HG03103 (cell line): ENCODE data around the gene FLT3LG.
A peak's percentile ranks its signal among the peaks of the same experiment; 100 is the strongest.

Experiments
- ATAC-seq: cut with Tn5 transposase; IDR thresholded peaks from one replicate; pipeline ENCODE4 v1.9.1; 2021; ENCODE audit warnings: low read depth; ENCODE audit not compliant: unreplicated experiment

The FLT3LG gene, protein sequence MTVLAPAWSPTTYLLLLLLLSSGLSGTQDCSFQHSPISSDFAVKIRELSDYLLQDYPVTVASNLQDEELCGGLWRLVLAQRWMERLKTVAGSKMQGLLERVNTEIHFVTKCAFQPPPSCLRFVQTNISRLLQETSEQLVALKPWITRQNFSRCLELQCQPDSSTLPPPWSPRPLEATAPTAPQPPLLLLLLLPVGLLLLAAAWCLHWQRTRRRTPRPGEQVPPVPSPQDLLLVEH

DNA sequence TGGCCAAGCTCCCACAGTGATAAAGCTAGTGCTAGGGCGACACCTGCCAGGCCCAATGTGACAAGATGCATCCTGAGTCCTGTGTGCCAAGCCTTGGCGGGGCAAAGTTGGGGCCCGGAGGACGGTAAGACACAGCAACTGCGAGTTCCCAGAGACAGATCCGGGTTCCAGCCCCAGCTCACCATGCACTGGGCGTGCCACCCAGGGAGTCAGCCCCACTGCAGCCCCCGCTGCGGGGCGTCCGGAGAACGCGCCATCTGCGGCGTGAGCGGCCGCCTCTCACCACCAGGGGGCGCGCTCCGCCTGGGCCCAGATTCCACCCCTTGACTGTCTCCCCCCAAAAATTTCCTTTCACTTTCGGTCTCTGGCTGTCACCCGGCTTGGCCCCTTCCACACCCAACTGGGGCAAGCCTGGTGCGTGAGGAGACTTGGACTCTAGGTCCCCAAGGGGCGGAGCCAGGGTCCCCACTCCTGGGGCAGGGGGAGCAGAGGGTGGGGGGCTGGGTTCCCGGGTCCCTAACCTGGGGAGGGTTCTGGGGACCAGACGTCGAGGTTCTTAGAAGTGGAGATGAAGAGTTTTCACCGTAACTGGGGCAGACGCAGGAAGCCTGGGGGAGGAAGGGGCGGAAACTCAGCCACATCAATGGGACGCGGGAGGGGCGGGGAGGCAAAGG lies at the start of gene FLT3LG:
Gene FLT3LG (plus strand): TSS at position 348 of the 674 bp plus-strand sequence. CDS start 425 bp downstream, outside the sequence.
- ATAC-seq: peak; percentile 49

DNA sequence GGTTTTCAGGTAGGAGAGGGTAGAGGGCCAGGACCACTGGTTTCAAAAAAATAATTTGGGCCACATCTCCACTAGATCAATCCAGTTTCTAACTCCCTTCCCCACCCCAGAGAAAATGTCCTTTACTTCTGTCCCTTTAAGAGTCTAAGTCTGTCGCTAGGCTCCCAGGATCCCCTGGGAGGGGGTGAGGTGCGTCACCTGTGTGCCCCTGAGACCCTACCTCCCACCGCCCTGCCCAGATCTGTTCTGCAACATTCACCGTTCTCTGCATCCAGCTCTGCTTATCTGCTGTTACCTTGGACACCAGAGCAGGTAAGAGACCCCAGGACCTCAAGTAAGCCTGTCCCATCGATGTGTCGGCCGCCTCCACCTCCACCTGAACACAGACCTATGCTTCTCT lies 48.8 kb upstream of the FLT3LG start, which contains the start of gene GFY:
Gene GFY (plus strand): TSS at position 211 of the 400 bp plus-strand sequence. CDS start 1,043 bp downstream, outside the sequence.
- no peak for ATAC-seq

DNA sequence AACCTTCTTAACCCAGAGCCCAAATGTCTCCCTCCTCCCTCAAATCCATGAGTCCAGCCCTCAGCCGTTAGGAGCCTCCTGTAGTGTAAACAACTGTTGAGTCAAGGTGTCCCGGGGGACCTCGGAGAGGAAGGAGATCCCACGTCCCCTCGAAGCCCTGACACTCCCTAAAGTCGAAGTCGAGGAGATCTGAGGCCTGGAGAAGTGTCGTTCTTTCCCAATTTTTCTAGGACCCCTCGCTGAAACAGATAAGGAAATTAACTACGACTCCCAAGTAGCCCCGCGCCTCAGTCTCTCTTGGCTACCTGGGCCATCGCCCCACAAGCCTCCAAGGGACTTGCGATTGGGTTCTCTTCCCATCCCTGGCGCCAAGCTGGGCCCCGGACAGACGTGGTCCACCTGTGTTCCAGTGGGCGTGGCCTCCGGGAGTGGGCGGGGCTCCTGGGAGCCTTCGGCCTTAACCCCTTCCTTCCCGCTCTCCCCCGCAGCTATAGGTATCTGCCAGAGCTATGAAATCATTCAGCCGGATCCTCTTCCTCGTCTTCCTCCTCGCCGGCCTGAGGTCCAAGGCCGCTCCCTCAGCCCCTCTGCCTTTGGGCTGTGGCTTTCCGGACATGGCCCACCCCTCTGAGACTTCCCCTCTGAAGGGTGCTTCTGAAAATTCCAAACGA lies 48.0 kb upstream of the FLT3LG start:
- no peak for ATAC-seq

DNA sequence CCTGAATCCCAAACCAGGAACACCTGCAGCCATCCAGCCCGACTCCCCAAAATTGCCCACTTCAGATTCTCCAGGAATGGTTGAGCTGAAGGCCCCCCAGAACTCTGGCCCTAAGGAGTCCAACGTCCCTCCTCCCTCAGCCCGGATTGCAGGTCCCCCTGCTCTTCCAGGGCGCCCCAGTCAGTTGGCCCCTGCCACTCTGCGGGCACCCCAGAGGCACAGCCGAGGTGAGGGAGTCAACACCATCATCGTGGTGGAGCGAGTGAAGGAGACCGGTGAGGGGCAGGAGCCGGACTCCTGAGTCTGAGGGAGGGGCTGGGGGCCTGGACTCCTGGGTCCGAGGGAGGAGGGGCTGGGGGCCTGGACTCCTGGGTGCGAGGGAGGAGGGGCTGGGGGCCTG lies 46.7 kb upstream of the FLT3LG start:
- ATAC-seq: no peak

DNA sequence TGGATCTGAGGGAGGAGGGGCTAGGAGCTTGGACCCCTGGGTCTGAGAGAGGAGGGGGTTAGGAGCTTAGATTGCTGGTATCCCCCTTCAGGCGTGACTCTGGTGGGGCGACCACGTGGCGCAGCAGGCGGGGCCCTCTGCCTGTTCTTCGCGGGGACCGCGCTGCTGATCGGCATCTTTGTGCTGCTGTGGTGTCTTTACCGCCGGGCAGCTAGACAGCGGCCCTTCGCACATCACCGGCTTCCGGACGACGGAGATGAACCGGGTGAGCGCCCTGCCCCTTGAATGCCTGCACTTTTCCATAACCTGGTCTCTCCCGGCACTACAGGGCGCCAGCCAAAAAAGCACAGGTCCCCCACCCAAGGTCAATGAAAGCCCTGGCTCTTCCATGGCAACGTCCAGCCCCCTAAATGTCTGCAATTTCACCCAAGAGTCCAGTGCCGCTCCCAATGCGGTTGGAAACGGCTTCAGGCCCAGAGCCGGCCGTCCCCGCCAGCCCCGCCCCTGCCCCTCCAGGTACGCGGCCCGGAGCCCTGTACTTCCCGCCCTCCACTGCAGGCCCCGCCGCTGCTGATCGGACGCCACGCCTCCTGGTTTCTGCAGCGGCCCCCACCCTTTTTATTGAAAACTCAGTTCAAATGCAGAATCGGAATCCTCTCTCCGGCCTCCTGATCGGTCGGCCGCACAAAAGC lies 46.0 kb upstream of the FLT3LG start:
- no peak for ATAC-seq

DNA sequence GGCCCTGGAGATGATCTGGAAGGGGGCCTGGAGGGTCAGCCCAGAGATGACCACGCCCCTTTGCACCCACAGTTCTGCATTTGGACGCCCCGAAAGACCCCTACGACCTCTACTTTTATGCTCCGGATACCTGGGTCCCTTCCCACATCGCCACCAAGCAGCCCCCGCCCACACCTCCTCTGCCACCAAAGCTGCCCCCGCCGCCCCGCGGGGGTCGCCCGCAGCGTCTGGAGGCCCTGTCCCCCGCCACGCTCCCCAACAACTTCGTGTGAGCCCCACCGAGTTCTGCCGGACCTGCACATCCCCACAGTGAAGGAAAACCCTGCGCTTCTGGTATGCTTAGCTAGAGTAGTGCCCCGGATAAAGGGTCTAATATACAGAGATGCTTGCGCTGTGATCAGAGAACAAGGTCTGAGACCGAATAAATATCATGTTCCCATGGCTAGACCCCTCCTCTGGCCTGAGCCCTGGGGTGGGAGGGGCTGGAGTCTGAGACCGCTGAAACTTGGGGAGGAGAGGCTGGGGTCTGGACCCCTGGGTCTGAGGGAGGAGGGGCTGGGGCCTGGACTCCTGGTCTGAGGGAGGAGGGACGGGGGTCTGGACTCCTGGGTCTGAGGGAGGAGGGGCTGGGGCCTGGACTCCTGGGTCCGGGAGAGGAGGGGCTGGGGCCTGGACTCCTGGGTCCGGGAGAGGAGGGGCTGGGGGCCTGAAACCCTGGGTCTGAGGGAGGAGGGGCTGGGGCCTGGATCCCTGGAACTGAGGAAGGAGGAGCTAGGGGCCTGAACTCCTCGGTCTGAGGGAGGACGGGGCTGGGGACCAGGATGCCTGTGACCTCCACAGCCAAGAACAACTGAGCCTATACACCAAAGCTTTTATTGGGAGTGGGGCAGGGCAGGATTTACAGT lies 45.2 kb upstream of the FLT3LG start:
- ATAC-seq: no peak

DNA sequence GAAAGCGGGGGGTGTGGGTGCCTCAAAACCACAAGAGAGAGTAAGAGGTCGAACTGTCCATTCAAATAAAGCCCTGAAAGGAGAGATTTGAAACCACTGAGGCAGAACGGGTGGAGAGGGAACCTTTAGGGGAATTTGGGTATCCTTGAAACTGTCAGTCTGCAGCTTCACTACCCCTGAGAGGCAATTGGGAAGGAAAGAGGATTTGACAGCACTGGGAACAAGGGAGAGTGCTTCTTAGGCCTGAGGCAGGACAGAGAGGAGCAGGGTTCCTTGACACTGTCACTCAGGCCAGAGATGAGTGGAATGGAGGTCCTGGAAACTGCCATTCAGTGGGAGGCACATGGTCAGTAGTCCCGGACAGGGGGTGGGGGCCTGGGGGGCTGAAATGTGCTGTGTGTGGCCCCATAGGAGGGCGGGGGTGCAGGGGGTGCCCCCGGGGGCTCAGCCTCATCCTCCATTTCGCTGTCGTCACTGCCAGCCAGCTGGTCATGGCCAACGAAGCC lies 43.8 kb upstream of the FLT3LG start:
- no peak for ATAC-seq

DNA sequence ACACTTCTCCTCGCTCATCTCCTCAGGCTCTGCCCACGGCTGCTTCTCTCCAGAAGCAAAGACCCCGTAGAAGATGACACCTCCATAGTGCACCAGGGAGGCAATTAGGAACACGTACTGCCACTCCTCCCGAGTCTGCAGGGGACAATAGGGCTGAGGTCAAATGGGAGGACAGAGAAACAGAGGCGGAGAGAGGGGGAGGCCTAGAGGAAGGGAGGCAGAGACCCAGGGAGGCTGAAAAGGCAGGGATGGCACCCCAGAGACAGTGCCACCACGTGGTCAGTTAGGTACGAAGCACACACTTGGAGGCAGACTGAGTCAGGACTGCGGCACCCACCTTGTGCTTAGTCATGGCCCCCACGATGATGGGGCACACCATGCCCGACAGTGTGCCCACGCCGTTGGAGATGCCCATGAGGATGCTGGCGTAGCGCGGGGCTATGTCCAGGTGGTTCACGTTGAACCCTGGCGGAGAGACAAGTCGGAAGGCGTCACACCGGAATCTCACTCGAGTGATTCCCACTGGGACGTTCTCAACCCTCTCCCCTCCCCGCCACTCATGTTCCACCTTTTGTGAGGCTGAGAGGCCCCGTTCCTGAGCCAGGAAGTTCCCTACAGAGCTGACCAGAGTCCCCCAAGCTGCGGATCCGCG lies 43.2 kb upstream of the FLT3LG start:
- no peak for ATAC-seq

DNA sequence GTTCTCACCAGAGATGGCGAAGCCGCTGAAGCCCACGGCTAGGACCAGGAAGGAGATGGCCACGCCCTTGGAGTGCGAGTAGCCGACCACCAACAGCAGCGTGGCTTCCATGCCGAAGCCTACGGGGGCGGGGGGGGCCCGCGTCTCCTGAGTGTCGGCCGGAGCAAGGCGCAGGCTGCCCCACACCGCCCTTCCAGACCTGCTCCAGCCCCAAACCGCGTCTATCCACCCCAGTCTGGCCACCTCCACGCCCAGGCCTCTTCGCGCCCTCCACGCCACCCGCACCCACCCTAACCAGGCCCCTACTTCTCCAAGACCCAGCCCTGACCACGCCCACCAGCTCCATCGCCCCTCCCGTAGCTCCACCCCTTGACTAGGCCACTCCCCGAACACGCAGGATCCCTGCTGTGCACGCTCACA lies 42.7 kb upstream of the FLT3LG start:
- ATAC-seq: no peak

DNA sequence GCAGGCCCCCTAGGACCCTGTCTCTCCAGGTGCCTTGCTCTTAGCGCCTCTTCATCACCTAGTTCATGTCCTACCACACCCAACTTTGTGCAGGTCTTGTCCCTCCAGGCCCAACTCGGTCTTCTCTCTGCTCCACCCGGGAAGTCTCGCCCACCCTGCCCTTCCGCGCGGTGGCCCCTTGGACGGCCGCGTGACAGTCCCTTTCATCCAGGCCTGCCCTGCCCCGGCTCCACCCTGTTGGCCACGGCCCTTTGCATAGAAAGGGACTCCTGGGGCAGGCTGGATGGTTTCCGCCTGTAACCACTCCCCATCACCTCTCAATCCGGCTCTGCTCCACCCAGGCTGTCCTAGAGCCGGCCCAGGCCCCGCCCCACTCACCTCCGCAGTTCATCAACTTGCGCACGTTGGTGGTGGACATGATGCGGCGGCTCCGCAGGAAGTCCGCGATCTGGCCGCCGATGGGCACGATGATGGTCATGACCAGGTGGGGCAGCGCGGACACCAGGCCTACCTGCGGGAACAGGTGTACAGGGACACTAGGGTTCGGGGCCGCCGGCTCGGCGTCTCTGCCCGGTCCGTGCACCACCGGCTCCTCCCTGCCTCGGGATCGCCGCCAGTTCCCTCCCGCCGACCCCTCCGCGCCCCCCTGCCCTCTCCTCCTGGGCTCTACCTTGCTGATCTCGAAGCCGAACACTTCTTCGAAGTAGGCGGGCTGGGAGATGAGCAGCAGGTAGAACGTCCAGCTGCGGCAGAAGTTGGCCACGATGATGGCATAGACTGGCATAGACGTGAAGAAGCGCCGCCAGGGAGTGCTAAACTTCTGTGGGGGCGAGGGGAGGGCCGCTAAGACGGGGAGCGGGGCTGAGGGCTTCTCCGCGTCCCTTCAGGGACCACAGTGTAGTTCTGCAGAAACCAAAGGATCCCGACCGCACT lies 41.6 kb upstream of the FLT3LG start:
- no peak for ATAC-seq

DNA sequence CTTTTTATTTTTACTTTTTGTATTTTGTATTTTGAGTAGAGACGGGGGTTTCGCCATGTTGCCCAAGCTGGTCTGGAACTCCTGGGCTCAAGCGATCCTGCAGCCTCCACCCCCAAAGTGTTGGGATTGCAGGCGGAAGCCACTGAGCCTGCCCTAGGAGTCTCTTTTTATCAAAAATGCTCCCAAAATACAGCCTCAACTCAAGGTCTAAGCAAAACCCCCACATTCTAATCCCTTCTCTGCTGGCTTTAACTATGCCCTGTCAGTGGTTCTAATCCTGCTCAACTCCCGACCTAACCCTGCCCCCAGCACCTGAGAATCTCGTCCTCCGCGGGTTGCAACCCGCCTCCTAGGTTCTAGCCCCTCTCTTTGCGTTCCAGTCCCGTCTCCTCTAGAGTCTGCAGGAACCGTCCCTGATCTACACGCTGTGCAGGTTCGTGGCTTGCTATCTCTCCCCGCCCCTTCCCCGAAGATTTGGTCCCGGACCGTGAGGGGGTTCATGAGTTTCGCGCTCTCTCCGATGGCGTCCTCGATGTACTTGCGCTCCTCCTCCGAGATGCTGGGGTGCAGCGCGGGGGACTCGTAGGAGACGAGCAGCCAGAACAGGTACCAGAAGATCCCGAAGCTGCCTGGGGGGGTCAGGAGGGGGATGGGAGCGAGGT lies 40.6 kb upstream of the FLT3LG start:
- ATAC-seq: no peak

DNA sequence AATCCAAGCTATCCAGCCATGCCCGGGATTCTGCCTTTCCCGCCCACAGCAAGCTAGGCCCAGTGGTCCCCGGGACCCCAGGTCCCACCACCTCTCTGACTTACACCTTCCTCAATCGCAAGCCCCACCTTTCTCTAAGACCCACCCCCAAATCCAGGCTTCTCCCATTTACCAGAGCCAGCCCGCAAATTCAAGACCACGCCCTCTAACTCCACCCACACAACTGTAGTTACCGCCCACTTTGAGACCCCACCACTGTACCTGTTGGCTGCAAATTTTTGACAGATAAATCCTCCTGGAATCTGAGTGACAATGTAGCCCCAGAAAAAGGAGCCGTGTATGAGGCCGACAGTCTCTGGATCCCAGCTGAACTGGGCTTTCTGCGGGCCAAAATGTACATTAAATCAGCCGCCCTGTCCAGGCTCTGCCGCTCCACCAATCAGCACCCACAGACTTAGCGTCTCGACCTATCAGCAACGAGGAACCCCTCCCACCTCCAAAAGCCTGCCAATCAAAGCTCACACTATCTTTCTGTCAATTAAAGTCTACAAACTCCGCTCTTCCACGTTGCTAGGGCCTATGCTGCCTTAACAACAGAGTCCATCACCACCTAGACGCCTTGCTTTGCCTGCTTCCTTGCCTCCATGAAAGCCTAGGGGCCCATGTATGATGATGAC lies 39.0 kb upstream of the FLT3LG start:
- ATAC-seq: no peak

DNA sequence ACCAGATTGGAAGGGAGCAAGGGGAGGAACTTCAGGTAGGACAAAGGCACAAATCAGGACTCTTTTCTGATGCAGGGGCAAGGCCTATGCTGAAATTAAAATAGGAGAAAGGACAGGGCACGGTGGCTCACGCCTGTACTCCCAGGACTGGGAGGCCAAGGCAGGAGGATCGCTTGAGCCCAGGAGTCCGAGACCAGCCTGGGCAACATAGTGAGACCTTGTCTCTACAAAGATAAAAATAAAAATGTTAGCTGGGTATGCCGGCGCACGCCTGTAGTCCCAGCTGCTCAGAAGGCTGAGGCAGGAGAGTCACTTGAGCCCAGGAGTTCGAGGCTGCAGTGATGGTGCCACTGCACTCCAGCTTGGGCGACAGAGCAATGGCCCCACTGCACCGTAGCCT lies 38.3 kb upstream of the FLT3LG start:
- no peak for ATAC-seq

DNA sequence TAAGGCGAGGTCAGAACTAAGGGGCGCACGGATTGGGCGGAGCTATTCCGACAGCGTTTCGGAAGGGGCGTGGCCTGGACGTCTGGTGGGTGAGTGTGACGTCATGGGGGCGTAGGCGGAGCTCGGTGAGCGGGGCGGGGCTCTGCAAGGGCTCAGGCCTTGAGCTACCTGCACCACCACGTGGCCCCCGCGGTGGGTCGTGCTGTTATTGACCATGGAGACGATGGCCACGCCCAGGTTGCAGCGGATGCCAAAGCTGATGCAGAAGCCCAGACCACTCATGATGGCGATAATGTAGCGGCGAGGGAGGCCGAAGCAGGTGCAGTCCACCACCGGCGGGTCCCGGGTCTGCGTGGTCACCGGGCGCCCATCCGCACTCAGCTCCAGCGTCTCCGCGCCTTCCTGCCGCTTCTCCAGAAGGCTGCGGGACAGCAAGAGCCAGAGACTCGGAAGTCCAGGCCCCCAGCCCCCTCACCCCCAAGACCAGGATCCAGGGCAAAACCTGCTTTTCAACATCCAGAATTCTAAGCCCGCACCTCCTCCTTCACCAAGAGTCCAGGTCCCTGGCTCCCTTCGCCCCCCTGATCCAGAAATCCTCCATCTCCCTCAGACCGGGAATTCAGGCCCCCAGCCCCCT lies 37.5 kb upstream of the FLT3LG start:
- ATAC-seq: no peak

DNA sequence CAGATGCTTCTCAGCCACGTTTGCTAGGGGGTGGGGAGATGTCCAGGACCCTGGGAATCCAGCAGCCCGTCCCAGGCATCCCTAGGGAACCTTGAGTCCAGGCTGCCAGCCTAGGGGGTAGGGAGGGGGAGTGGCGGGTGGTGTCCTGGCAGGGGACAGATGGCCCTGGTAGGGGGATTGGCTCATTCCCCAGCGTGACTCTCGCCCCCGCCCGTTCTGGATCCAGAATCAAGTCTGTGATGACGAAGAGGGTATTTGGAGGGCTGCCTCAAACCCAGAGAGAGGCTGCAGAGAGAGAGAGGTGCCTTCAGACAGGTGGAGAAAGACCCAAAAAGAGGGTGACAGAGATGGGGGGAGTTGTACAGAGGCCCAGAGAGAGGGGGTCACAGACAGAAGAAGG lies 36.8 kb upstream of the FLT3LG start:
- ATAC-seq: no peak

DNA sequence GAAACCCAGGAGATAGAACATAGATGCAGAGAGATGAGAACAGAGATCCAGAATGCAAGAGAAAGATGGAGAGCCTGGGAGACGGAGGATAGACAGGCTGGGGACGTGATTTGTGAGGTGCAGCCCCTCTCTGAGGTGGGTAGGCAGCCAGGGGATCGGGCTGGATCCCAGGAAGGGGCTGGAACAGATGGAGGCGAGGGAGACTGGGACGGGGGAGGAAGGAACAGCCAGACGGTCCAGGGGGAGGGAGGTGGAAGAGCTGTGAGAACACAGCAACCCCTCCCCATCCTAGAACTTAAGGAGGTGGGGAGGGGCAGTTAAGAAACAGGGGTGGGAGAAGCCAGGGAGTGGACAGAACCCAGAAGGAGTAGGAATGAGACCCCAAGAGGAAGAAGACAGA lies 35.8 kb upstream of the FLT3LG start:
- ATAC-seq: no peak

DNA sequence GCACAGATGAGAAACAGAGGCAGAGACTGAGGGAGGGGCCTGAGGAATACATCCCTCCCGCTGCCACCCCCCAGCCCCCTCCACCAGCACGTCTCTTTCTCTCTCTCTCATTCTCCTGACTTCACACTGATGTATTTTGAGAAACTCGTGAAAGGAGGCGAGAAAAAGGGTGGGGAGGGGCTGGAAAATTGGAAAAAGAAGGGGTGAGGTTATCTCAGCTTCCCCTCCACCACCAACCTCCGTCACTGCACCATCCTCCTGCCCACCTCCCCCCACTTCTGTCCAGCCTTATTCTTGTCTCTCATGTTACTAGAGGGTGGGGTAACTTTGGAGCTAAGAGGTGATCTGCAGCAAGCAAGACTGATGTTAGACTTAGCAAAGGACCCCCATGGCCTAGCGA lies 34.2 kb upstream of the FLT3LG start:
- ATAC-seq: no peak
